ENCODE data around the gene GLTP.
"Not testable (repeated sequence)": the region's sequence is repeated elsewhere in the genome, so short reads cannot be mapped to it uniquely, and the experiment has no call there.

Gene GLTP

GRCh38 chr12:109900752-109901580 is 20.6 kb upstream of the GLTP start:
- DNase-seq, result no peak

- DNase-seq, result peak; percentile 81
These were observed 19.7 kb upstream of the GLTP start, which contains the start of gene TCHP for GRCh38 chr12:109899783-109900751. TCHP (plus strand) TSS chr12:109900274; CDS start chr12:109903027, 2,753 bp downstream.

GRCh38 chr12:109899345-109899744 is 19.0 kb upstream of the GLTP start:
- DNase-seq, result not testable (repeated sequence)

GRCh38 chr12:109897029-109897428 is 16.7 kb upstream of the GLTP start:
- no peak for DNase-seq

GRCh38 chr12:109896188-109896587 is 15.8 kb upstream of the GLTP start:
- DNase-seq, result no peak

DNA sequence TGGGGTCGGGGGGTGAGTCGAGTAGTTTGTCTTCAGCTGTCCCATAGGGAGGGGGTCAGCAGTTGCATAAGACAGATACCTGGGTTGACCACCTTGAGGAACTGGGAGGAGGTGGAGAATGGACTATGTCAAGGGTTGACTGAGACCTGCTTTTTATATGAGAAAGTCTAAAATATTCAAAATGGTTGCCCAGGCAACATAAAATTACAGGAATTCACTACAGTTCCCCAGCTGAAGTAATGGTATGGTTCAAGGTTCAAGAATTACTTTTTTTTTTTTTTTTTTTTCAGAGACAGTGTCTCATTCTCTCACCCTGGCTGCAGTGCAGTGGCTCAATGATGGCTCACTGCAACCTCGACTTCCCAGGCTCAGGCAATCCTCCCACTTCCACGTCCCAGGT is 14.6 kb upstream of the GLTP start:
- DNase-seq, result no peak

GRCh38 chr12:109893261-109893995 is 13.1 kb upstream of the GLTP start:
- no peak for DNase-seq

GRCh38 chr12:109892748-109893147 is 12.4 kb upstream of the GLTP start:
- DNase-seq, result no peak

GRCh38 chr12:109892165-109892715 is 11.9 kb upstream of the GLTP start:
- no peak for DNase-seq

- not testable (repeated sequence) for DNase-seq
These were observed 11.4 kb upstream of the GLTP start for GRCh38 chr12:109891731-109892130.

- no peak for DNase-seq
These were observed 10.4 kb upstream of the GLTP start for GRCh38 chr12:109890620-109891170.

DNA sequence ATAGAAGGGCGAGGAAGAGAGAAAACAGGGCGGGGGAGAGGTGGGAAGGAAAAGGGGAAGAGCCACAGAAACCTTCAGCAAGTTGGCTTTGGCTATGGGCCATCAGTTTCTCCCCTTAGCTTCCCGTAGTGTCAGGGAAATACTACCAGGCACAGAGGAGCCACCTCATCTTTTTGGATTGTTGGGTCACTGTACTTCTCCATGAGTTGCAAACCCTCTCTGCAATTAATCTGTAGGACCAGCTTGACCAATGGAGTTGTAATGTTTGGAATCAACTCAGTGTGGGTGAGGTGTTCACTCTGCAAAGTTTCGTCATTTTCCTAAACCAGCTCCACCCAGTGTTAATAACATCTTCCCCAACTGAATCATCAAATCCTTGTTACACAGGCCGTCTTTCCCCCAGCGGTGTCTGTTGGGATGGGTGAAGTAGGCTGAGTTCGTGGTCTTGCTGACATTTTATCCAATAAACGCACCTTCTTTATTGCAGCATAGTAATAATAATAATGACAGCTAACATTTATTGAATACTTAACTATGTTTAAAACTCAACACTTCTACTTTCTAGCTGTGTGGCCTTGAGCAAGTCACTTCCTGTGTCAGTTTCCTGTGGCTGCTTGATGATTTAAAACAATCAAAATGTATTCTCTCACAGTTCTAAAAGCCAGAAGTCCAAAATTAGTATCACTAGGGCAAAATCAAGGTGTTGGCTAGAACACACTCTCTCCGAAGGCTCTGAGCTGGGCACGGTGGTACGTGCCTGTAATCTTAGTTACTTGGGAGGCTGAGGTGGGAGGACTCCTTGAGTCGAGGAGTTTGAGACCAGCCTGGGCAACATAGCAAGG is 8.1 kb upstream of the GLTP start:
- peak; percentile 39 for DNase-seq

- no peak for DNase-seq
These were observed 5.3 kb upstream of the GLTP start for GRCh38 chr12:109885616-109886015.

DNA sequence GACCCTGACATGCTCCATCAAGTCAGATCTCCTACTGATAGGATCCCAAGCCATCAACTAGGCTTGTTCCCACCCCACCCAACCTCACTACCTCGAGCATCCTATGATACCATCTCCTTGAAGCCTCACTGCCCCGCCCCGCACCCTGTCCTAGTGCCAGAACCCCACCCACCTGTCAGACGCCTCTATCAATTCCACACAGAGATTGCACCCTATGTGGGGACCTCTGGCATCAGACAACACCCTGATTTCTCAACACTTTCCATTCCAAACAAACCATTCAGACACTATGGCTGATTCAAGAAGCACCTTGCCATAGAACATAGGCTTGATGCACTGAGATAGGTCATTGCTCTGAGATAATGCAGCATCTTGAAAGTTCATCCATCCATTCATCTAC is 3.1 kb upstream of the GLTP start:
- DNase-seq, result no peak

DNA sequence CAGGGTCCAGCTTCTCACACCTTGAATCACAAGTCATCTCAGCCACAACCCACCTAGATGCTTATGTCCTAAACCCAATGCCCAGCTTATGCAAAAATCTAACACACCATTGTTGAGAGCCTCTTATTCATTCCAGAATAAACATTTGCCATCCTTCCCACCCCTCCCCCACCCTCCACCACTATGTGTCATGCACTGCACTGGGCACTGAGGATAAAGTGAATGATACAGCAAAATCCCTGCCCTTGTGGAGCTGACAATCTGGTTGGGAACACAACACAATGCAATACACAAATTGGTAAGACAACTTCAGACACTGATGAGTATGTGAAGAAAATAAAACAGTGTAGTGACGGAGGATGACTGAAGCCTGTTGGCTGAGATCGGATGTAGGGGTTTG is 1.4 kb upstream of the GLTP start:
- no peak for DNase-seq

DNA sequence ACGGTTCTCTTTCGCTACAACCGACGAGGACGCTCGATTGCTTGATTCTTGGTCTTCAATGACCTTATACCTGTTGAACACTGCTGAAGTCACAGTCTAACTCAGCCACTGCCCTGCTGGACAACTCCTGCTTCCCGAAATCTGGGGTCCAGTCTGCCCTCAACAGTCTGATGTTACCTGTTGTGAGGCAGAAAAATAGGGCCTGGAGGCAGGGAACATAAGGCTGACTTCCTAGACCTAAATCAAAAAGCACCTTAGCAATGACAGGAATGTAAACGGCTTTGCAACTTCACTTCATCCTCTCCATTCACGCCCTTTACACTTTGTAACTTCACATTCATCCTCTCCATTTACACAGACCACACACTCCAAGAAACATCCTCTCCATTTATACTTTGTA is 597 bp upstream of the GLTP start:
- DNase-seq, result no peak

DNA sequence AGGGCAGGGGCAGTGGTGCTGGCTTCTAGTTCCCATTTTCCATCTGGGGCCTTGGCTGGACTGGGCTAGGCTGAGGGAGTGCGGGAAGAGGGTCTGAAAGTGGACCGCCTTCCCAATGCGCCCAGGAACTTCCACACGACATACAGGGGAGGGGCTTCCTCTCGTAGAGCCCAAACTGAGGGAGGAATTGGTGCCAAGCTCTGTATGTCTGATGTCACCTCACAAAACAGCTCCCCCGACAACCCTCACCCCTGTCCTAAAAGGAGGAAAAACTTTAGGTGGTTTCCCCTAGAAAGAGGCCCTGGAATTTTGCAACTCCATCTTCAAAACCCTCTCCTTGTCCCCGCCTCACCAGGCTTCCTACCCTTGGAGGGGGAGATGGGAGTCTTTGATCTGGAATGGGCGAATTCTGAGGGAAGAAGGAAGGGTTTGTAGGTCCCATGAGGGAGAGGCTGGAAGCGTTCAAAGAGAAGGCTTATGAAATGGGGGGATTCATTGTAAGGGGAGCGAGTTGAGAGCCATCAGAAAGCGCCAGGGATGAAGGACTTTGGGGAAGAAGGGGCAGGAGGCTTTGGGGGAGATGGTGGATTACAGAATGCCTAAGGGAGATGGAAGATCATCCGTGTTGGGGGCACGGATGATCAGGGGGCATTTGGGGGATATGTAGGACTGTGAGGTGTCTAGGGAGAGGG is 844 bp downstream of the GLTP start:
- no peak for DNase-seq

DNA sequence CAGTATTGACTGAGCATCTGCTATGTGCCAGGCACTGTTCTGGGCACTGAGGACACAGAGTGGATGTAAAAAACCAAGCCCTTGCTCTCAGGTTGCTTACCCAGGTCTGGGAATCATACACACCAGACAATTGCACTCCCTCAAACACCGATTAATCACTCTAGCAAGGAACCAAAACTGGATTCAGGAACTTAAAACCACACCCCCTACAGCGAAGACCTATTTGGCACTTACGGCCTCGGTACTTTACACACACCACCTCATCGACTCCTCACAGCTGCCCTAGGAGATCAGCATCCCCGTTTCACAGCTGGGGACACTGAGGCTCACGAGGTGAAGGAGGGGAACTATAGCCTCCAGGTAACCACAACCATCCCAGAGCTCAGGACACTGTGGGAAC is 1.6 kb downstream of the GLTP start:
- DNase-seq, result no peak

DNA sequence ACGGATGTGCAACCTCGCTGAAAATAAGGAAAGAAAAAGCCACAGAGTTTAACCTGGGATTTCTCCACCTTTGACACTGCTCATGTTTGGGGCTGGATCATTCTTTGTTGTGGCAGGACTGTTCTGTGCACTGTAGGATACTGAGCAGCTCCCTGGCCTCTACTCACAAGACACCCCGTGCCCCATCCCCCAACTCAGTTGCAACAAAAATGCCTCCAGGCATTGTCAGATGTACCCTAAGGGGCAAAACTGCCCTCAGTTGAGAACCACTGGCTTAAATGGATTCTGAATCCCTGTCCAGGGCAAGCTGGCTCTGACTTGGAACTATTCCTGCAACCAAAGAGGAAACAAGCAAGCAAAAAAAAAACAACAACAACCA is 2.1 kb downstream of the GLTP start:
- no peak for DNase-seq

GRCh38 chr12:109877504-109878246 is 2.7 kb downstream of the GLTP start:
- no peak for DNase-seq
